Natural killer cell (primary cell): ENCODE results near the gene MUSK. TPM values are rescaled to one million over a fixed set of nuclear protein-coding genes. Genes with fewer than 3 reads are reported as not detected.

Experiments
- ATAC-seq, 3 donors: fragments of 150-1000 bp in 2 of 3; fragments of 200-7000 bp in 1 of 3; cut with Tn5 transposase; 1 replicate in 1 of 3; 2 replicates in 2 of 3; pipeline ENCODE4 v1.10.0; 2021; ENCODE audit warnings: mild to moderate bottlenecking in 2 of 3, moderate library complexity in 2 of 3
- DNase-seq, 2 donors: peaks; one replicate each; pipeline versions ENCODE4 v3.0.0 to v3.0.0-alpha.2; 2013 to 2021; ENCODE audit warnings: mixed read lengths in 1 of 2
- H3K27ac ChIP-seq: one replicate; pipeline ENCODE4 v1.5.1; 2013; ENCODE audit warnings: mild to moderate bottlenecking, low read length
- H3K27me3 ChIP-seq: one replicate; pipeline ENCODE4 v1.6.1; 2013; ENCODE audit warnings: low read length; ENCODE audit not compliant: control insufficient read depth, insufficient read depth
- H3K36me3 ChIP-seq: one replicate; pipeline ENCODE4 v1.6.1; 2013; ENCODE audit warnings: low read length; ENCODE audit not compliant: control insufficient read depth, insufficient read depth
- H3K4me1 ChIP-seq: one replicate; pipeline ENCODE4 v1.6.1; 2013; ENCODE audit warnings: low read length; ENCODE audit not compliant: control insufficient read depth, insufficient read depth
- H3K4me3 ChIP-seq: one replicate; pipeline ENCODE4 v1.5.1; 2013; ENCODE audit warnings: low read length
- H3K9me3 ChIP-seq: one replicate; pipeline ENCODE4 v1.6.1; 2013; ENCODE audit warnings: low read length; ENCODE audit not compliant: control insufficient read depth, insufficient read depth
- H3K27ac Mint-ChIP-seq, 2 donors: one replicate each; pipeline ENCODE4 v1.8.0; 2022; ENCODE audit warnings: mild to moderate bottlenecking in 2 of 2, mixed read lengths in 2 of 2, moderate library complexity in 1 of 2
- H3K27me3 Mint-ChIP-seq, 2 donors: one replicate each; pipeline ENCODE4 v1.8.0; 2022; ENCODE audit warnings: low read depth in 2 of 2, mixed read lengths in 2 of 2
- H3K36me3 Mint-ChIP-seq: one replicate; pipeline ENCODE4 v1.8.0; 2022; ENCODE audit warnings: mixed read lengths
- H3K4me1 Mint-ChIP-seq, 2 donors: one replicate each; pipeline ENCODE4 v1.8.0; 2022; ENCODE audit warnings: mixed read lengths in 2 of 2
- H3K4me3 Mint-ChIP-seq: one replicate; pipeline ENCODE4 v1.8.0; 2022; ENCODE audit warnings: mild to moderate bottlenecking, moderate library complexity, mixed read lengths
- H3K9me3 Mint-ChIP-seq, 2 donors: one replicate each; pipeline ENCODE4 v1.8.0; 2022; ENCODE audit warnings: mixed read lengths in 2 of 2
- WGBS: methylation state at CpG from one replicate; pipeline ENCODE4 v1.1.7; 2013; ENCODE audit warnings: missing lambda C conversion rate; ENCODE audit not compliant: insufficient coverage; 5-methylcytosine and 5-hydroxymethylcytosine counted together
- intact Hi-C: fragments of 100-400 bp; cut with micrococcal nuclease; formaldehyde crosslinking; loops from one replicate; pipeline ENCODE4 v1.14.2; 2022
- total RNA-seq, 4 donors: library from RNA; stranded (reverse); fragments of 120-200 nt in 1 of 4; gene quantifications; one replicate each; pipeline versions ENCODE4 v1.2.3 to v1.2.4, GENCODE V29; 2013 to 2022
- TF ChIP-seq, protein P1 (sequence below): fragments of 200-600 bp; IDR thresholded peaks from one replicate; pipeline ENCODE4 v1.8.0; 2022; ENCODE audit warnings: antibody characterized with exemption

The MUSK gene
- total RNA-seq, 3 donors from 2014 or later (not counting 1 experiment from before 2014, with no cell fraction given): not detected

GRCh38 chr9:110753731-110754231, 85.2 kb downstream of the MUSK start:
- no peak for DNase-seq
- intact Hi-C loops: no loop called here
- ATAC-seq: no peak
- Histone ChIP-seq H3K9me3 (no peaks in the 10 kb centered on the region), H3K4me1 (no peaks in the 10 kb centered on the region), H3K4me3 (no peak overlapping the region), H3K27ac (no peak overlapping the region), H3K27me3 (no peaks in the 10 kb centered on the region), H3K36me3 (no peaks in the 10 kb centered on the region)
- Mint-ChIP-seq H3K4me3 (no peak overlapping the region), H3K36me3 (no peaks in the 10 kb centered on the region), H3K27ac (no peak overlapping the region), H3K4me1 (no peaks in the 10 kb centered on the region), H3K9me3 (peaks cover 7 to 12% of the 10 kb centered on the region in 2 donors), H3K27me3 (no peaks in the 10 kb centered on the region)
- TF ChIP-seq, protein P1, sequence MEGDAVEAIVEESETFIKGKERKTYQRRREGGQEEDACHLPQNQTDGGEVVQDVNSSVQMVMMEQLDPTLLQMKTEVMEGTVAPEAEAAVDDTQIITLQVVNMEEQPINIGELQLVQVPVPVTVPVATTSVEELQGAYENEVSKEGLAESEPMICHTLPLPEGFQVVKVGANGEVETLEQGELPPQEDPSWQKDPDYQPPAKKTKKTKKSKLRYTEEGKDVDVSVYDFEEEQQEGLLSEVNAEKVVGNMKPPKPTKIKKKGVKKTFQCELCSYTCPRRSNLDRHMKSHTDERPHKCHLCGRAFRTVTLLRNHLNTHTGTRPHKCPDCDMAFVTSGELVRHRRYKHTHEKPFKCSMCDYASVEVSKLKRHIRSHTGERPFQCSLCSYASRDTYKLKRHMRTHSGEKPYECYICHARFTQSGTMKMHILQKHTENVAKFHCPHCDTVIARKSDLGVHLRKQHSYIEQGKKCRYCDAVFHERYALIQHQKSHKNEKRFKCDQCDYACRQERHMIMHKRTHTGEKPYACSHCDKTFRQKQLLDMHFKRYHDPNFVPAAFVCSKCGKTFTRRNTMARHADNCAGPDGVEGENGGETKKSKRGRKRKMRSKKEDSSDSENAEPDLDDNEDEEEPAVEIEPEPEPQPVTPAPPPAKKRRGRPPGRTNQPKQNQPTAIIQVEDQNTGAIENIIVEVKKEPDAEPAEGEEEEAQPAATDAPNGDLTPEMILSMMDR: no peak
- 50% methylated on average over 1 of the region's 1 CpG for WGBS

DNA sequence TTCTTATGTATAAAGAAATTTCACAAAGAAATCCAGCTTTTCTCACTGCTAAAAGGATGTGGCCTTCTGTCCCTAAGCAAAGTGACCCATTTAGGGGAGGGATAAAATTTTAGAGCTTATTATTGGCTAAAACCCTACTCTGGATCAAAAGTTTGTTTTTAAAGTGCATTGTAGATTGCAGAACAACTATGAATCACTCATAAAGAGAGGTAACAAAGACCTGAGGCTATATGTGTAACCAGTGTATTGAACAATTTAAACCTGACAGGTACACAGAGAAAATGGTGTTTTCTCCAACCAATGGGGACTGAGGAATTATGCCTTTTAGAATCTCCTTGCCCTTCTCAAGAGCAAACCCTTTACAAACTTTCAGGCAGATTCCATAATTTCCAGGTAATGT, 86.6 kb downstream of the MUSK start:
- H3K27me3 Mint-ChIP-seq: no peaks in the 10 kb centered on the region
- DNase-seq (no peak), ATAC-seq (no peak)
- H3K27ac Mint-ChIP-seq: no peak overlapping the region
- Histone ChIP-seq H3K27me3 (no peaks in the 10 kb centered on the region), H3K27ac (no peak overlapping the region), H3K4me3 (no peak overlapping the region), H3K9me3 (no peaks in the 10 kb centered on the region), H3K36me3 (no peaks in the 10 kb centered on the region), H3K4me1 (no peaks in the 10 kb centered on the region)
- no peaks in the 10 kb centered on the region for H3K36me3 Mint-ChIP-seq
- peaks cover 3 to 6% of the 10 kb centered on the region in 2 donors for H3K9me3 Mint-ChIP-seq
- TF ChIP-seq, protein P1: no peak
- no peak overlapping the region for H3K4me3 Mint-ChIP-seq
- H3K4me1 Mint-ChIP-seq: no peaks in the 10 kb centered on the region
- intact Hi-C loops: no loop called here

- ATAC-seq: no peak
- H3K4me1 ChIP-seq: no peaks in the 10 kb centered on the region
- no peaks in the 10 kb centered on the region for H3K9me3 ChIP-seq
- TF ChIP-seq, protein P1: no peak
- Mint-ChIP-seq H3K4me1 (no peaks in the 10 kb centered on the region), H3K27me3 (no peaks in the 10 kb centered on the region), H3K36me3 (no peaks in the 10 kb centered on the region), H3K9me3 (peaks cover 0 to 2% of the 10 kb centered on the region in 2 donors), H3K27ac (no peak overlapping the region), H3K4me3 (no peak overlapping the region)
- no peak overlapping the region for H3K27ac ChIP-seq
- no peak overlapping the region for H3K4me3 ChIP-seq
- intact Hi-C loops: no loop called here
- DNase-seq: no peak
- no peaks in the 10 kb centered on the region for H3K36me3 ChIP-seq
- H3K27me3 ChIP-seq: no peaks in the 10 kb centered on the region
These were observed 89.6 kb downstream of the MUSK start for GRCh38 chr9:110758201-110758600.

DNA sequence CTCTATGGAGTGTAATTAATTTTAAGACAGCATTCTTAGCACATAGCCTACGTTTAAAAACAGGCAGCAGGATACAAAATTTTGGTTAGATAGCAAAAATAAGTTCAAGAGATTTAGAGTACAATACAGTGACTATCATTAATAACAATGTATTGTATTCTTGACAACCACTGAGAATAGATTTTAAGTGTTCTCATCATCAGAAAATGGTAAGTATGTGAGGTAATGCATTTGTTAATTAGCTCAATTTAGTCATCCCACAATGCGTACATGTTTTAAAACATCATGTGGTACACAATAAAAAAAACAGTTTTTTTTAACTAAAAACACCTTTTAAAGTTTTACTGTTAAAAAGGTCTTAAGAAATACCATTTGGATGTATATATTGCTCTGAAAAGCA, 94.2 kb downstream of the MUSK start:
- Histone ChIP-seq H3K4me1 (no peaks in the 10 kb centered on the region), H3K36me3 (no peaks in the 10 kb centered on the region), H3K4me3 (no peak overlapping the region), H3K27me3 (no peaks in the 10 kb centered on the region), H3K9me3 (no peaks in the 10 kb centered on the region), H3K27ac (no peak overlapping the region)
- no peak overlapping the region for H3K4me3 Mint-ChIP-seq
- H3K27me3 Mint-ChIP-seq: no peaks in the 10 kb centered on the region
- TF ChIP-seq, protein P1: no peak
- H3K4me1 Mint-ChIP-seq: no peaks in the 10 kb centered on the region
- intact Hi-C loops: no loop called here
- H3K9me3 Mint-ChIP-seq: peaks cover 0 to 5% of the 10 kb centered on the region in 2 donors
- no CpG with 5 or more reads among the region's 2 CpGs for WGBS
- H3K27ac Mint-ChIP-seq: no peak overlapping the region
- ATAC-seq (no peak), DNase-seq (no peak)
- no peaks in the 10 kb centered on the region for H3K36me3 Mint-ChIP-seq
